Thoracic aorta (tissue), 2 donors: ENCODE measurements around the gene ARIH2. TPM values are rescaled to one million over a fixed set of nuclear protein-coding genes. Genes with fewer than 3 reads are reported as not detected.
"Not testable (repeated sequence)": the region's sequence is repeated elsewhere in the genome, so short reads cannot be mapped to it uniquely, and the experiment has no call there.

Experiments
- ATAC-seq: fragments of 150-250 bp; one replicate; pipeline ENCODE4 v1.8.0; 2017; ENCODE audit warnings: low read depth; ENCODE audit not compliant: insufficient number of reproducible peaks, low FRiP score
- DNase-seq: peaks from one replicate; pipeline ENCODE4 v3.0.0-alpha.2; 2020; ENCODE audit warnings: low spot score
- H3K27ac ChIP-seq, 2 donors: fragments of 200-600 bp; sonication (generic); 1 replicate in 1 of 2; 2 replicates in 1 of 2; pipeline ENCODE4 v1.5.1; 2016; ENCODE audit warnings: mild to moderate bottlenecking in 2 of 2, moderate library complexity in 2 of 2
- H3K27me3 ChIP-seq: fragments of 200-600 bp; sonication (generic); replicated peaks from 2 replicates; pipeline ENCODE4 v1.6.0; 2016; ENCODE audit warnings: mild to moderate bottlenecking; ENCODE audit not compliant: insufficient read depth
- H3K36me3 ChIP-seq: fragments of 200-600 bp; sonication (generic); one replicate; pipeline ENCODE4 v1.5.1; 2016
- H3K4me1 ChIP-seq, 2 donors: fragments of 200-600 bp; sonication (generic); 1 replicate in 1 of 2; 2 replicates in 1 of 2; pipeline versions ENCODE4 v1.5.1 to v1.6.0; 2016; ENCODE audit warnings: low read depth in 2 of 2, mild to moderate bottlenecking in 1 of 2; ENCODE audit not compliant: control insufficient read depth in 1 of 2
- H3K4me3 ChIP-seq: fragments of 200-600 bp; sonication (generic); 2 replicates; pipeline ENCODE4 v1.5.1; 2016; ENCODE audit warnings: mild to moderate bottlenecking
- H3K9me3 ChIP-seq: fragments of 200-600 bp; sonication (generic); 2 replicates; pipeline ENCODE4 v1.5.1; 2016
- total RNA-seq, 2 donors: library from RNA; depleted of rRNA; stranded (reverse); fragments of >200 nt; gene quantifications; one replicate each; pipeline versions ENCODE4 v1.1.0 to v1.2.3, GENCODE V29; 2016
- TF ChIP-seq, protein P1 (sequence below): fragments of 200-600 bp; sonication (generic); IDR thresholded peaks from one replicate; pipeline ENCODE4 v1.5.1; 2019; ENCODE audit warnings: antibody characterized with exemption

The ARIH2 gene
- total RNA-seq, 2 donors from 2014 or later = 90.4 to 162 TPM

- Histone ChIP-seq H3K9me3 (no peaks in the 10 kb centered on the region), H3K27me3 (no peaks in the 10 kb centered on the region), H3K36me3 (peaks cover 4% of the 10 kb centered on the region), H3K4me3 (peak within 1 kb of the TSS; percentile 91), H3K27ac (peak within 1 kb of the TSS; percentile 97), H3K4me1 (peaks cover 5 to 21% of the 10 kb centered on the region in 2 donors)
- peak; percentile 93 for DNase-seq
- ATAC-seq = peak; percentile 80
- TF ChIP-seq, protein P1, sequence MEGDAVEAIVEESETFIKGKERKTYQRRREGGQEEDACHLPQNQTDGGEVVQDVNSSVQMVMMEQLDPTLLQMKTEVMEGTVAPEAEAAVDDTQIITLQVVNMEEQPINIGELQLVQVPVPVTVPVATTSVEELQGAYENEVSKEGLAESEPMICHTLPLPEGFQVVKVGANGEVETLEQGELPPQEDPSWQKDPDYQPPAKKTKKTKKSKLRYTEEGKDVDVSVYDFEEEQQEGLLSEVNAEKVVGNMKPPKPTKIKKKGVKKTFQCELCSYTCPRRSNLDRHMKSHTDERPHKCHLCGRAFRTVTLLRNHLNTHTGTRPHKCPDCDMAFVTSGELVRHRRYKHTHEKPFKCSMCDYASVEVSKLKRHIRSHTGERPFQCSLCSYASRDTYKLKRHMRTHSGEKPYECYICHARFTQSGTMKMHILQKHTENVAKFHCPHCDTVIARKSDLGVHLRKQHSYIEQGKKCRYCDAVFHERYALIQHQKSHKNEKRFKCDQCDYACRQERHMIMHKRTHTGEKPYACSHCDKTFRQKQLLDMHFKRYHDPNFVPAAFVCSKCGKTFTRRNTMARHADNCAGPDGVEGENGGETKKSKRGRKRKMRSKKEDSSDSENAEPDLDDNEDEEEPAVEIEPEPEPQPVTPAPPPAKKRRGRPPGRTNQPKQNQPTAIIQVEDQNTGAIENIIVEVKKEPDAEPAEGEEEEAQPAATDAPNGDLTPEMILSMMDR = no peak
Measured at GRCh38 chr3:49007068-49007770, 88.6 kb downstream of the ARIH2 start, which contains the start of gene WDR6. Gene WDR6, plus strand, starts transcription at chr3:49007391. Its CDS starts 41 bp downstream, at chr3:49007432.

DNA sequence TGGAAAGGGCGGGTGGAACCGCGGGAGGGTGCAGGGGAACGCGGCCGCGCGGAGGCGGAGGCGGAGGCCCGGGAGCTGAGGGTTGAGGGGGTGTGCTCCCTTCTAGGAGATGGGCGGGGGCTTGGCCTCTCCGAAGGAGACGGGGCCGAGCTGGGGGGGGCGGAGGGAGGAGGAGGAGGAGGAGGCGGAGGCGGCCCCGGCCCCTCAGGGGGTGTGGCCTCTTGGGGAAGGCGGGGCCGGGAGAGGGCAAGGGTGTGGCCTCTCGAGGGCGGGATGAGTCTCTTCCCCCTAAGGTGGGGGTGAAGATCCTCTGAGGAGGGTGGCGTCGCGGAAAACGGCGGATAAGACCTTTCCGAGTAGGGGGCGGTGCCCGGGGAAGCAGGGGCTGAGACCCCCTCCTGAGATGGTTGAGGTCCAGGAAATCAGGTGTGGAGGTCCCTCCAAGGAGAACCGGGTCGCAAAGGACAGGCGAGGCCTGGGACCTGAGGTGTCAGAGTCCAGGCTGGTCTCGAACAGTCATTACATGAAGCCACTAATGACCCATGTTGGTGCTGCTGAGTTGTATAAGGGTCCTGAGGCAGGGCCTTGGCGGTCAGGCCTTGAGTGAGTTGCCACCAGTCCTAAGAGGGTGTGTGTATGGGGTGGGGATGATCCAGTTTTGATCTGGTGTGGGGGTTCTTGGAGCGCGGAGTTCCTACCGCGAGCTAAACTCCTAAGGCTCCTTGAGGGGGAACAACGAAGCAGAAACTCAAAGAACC lies 89.3 kb downstream of the ARIH2 start:
- Histone ChIP-seq H3K9me3 (no peaks in the 10 kb centered on the region), H3K27ac (peak overlapping the region; percentile 97), H3K36me3 (peaks cover 8% of the 10 kb centered on the region), H3K27me3 (no peaks in the 10 kb centered on the region), H3K4me1 (peaks cover 5 to 21% of the 10 kb centered on the region in 2 donors), H3K4me3 (peak overlapping the region; percentile 91)
- peak; percentile 53 for ATAC-seq
- TF ChIP-seq, protein P1 = no peak
- DNase-seq = no peak

DNA sequence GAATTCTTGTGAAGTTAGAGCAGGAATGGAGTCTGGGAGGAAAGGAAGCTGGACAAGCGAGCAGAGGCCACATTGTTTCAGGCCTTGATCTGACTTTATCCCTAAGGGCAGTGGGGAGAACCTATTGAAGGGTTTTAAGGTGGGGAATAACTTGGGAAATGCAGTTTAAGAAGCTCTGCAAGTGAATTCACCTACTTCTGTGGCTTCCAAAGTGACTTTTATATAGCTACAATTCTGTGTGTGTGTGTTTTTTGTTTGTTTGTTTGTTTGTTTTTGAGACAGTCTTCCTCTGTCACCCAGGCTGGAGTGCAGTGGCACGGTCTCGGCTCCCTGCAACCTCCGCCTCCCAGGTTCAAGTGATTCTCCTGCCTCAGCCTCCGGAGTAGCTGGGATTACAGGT lies 90.0 kb downstream of the ARIH2 start:
- peaks cover 15% of the 10 kb centered on the region for H3K36me3 ChIP-seq
- ATAC-seq, H3K27me3 ChIP-seq, H3K9me3 ChIP-seq, DNase-seq: not testable (repeated sequence)
- H3K4me3 ChIP-seq = peak overlapping the region; percentile 91
- H3K4me1 ChIP-seq = peaks cover 5 to 21% of the 10 kb centered on the region in 2 donors
- peak overlapping the region; percentile 97 for H3K27ac ChIP-seq

DNA sequence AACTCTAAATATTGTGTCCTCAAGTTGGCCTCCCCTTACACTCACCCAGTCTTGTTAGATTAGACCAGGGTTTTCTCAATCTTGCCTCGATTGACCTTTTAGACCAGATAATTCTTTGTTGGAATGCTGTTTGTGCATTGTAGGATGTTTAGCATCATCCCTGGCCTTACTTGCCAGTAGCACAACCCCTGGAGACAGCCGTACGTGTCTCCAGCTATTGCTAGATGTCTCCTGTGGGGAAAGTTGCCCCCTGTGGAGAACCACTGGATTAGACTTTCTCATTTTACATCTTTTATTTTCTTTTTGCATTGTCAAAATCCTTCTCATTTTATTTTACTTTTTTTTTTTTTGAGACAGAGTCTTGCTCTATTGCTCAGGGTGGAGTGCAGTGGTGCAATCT lies 90.8 kb downstream of the ARIH2 start:
- peaks cover 17% of the 10 kb centered on the region for H3K36me3 ChIP-seq
- H3K9me3 ChIP-seq = no peaks in the 10 kb centered on the region
- peaks cover 5 to 21% of the 10 kb centered on the region in 2 donors for H3K4me1 ChIP-seq
- H3K4me3 ChIP-seq = no peak overlapping the region
- no peaks in the 10 kb centered on the region for H3K27me3 ChIP-seq
- TF ChIP-seq, protein P1 = no peak
- ATAC-seq = no peak
- no peak overlapping the region for H3K27ac ChIP-seq
- DNase-seq = no peak

GRCh38 chr3:49012441-49013017 lies 93.9 kb downstream of the ARIH2 start:
- H3K9me3 ChIP-seq = no peaks in the 10 kb centered on the region
- no peak overlapping the region for H3K4me3 ChIP-seq
- peaks cover 29% of the 10 kb centered on the region for H3K36me3 ChIP-seq
- H3K27me3 ChIP-seq = no peaks in the 10 kb centered on the region
- ATAC-seq (no peak), DNase-seq (no peak)
- H3K27ac ChIP-seq = no peak overlapping the region
- peaks cover 2 to 17% of the 10 kb centered on the region in 2 donors for H3K4me1 ChIP-seq
- TF ChIP-seq, protein P1 = no peak
